ENCODE results near the gene CNTNAP2.

- no peak for TF ChIP-seq CTCF (IDR thresholded peaks at IDR 0.05)
- TF ChIP-seq POLR2A (IDR thresholded peaks at IDR 0.05): no peak
Measured at GRCh38 chr7:146539836-146540235, 423.2 kb downstream of the CNTNAP2 start.
